Pancreas (tissue), 10 donors: ENCODE results near the gene MAS1L. TPM values are rescaled to one million over a fixed set of nuclear protein-coding genes. Genes with fewer than 3 reads are reported as not detected.
"Not testable (repeated sequence)": the region's sequence is repeated elsewhere in the genome, so short reads cannot be mapped to it uniquely, and the experiment has no call there.

Experiments used
- ATAC-seq, 4 donors: fragments of 200-7000 bp; cut with Tn5 transposase; one replicate each; pipeline versions ENCODE4 v1.8.0 to v1.9.1; 2020; ENCODE audit warnings: mild to moderate bottlenecking in 4 of 4, moderate library complexity in 4 of 4
- DNase-seq, 6 donors: peaks; one replicate each; pipeline ENCODE4 v3.0.0-alpha.2; 2020
- FAIRE-seq: peaks from 2 replicates; lab custom pipeline; 2012; peaks lifted over from hg19 to GRCh38; lab: Jason Lieb, UNC
- H3K27ac ChIP-seq, 4 donors: fragments of 200-600 bp; sonication (generic); 1 replicate in 3 of 4; 2 replicates in 1 of 4; pipeline versions ENCODE4 v1.5.0 to v1.8.0; 2020
- H3K27me3 ChIP-seq, 4 donors: fragments of 200-600 bp; one replicate each; pipeline ENCODE4 v1.8.0; 2021
- H3K36me3 ChIP-seq, 3 donors: fragments of 200-600 bp; sonication (generic) in 1 of 3; one replicate each; pipeline versions ENCODE4 v1.5.0 to v1.8.0; 2020 to 2021
- H3K4me1 ChIP-seq, 3 donors: fragments of 200-600 bp; one replicate each; pipeline ENCODE4 v1.8.0; 2021
- H3K4me3 ChIP-seq, 4 donors: fragments of 200-600 bp; sonication (generic) in 2 of 4; one replicate each; pipeline versions ENCODE4 v1.5.0 to v1.8.0; 2020 to 2021
- H3K9me3 ChIP-seq, 4 donors: fragments of 200-600 bp; one replicate each; pipeline ENCODE4 v1.8.0; 2021
- WGBS, 2 donors: extraction: QIAGEN DNeasy Blood & Tissue Kit; methylation state at CpG; one replicate each; pipeline ENCODE4 v1.1.7; 2013; 5-methylcytosine and 5-hydroxymethylcytosine counted together
- intact Hi-C, 3 donors: fragments of 100-400 bp; cut with DNase I; formaldehyde crosslinking; loops; one replicate each; pipeline versions ENCODE4 v1.11.1 to v1.14.2; 2022
- polyA plus RNA-seq, 2 donors: library from polyadenylated mRNA; stranded (reverse); fragments of 200-250 nt; gene quantifications; one replicate each; pipeline ENCODE4 v1.2.3, GENCODE V29; 2013
- total RNA-seq, 6 donors: library from RNA; stranded (reverse); fragmentation: NEBNext Ultra II Directional in 4 of 6; extraction: Animal tissue kit (Norgen Biotek cat#: 25700) in 4 of 6; gene quantifications; one replicate each; pipeline versions ENCODE4 v1.2.1 to v1.2.4, GENCODE V29; 2021 to 2023
- TF ChIP-seq, protein P1 (sequence below), 4 donors: fragments of 200-600 bp; sonication (generic) in 3 of 4; IDR thresholded peaks; one replicate each; pipeline versions ENCODE4 v1.5.0 to v1.8.0; 2021; ENCODE audit warnings: antibody characterized with exemption in 4 of 4
- donor health status: healthy with polysubstance abuse.
- donor health status: DM: no; HTN: no; CAD: no; lungs with moderate emphysema.
- donor health status: DM: no; HTN: no; CAD: no.
- donor health status: control.
- donor health status: control.
- donor health status: Bipolar disorder and iron deficiency.
- donor health status: DM: yes; HTN: yes; CAD: no.
- donor health status: DM: no; HTN: no; CAD: no.
- donor health status: DM: no; HTN: no; CAD: no.
- donor health status: DM: yes; HTN: yes; CAD: no.

The MAS1L gene
- total and polyA plus RNA-seq, 8 donors = not detected

DNA sequence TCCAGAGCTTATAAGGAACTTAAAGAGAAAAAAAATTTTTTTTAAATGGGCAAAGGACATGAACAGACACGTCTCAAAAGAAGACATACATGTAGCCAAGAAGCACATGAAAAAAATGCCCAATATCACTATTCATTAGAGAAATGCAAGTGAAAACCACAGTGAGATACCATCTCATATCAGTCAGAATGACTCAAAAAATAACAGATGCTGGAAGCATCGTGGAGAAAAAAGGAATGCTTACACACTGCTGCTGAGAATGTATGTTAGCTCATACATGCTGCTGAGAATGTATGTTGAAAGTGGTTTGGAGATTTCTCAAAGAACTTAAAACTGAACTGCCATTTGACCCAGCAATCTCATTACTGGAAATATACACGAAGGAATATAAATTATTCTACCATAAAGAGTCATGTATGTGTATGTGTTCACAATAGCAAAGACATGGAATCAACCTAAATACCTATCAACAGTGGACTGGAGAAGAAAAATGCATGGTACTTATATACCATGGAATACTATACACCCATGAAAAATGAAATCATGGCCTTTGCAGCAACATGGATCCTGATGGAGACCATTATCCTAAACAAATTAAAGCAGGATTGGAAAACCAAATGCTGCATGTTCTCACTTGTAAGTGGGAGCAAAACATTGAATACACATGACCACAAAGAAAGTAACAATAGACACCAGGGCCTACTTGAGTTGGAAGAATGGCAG lies 36.1 kb downstream of the MAS1L start:
- WGBS, 2 donors = 66 to 76% methylated on average over 3 of the region's 3 CpGs
- DNase-seq (no peak), ATAC-seq (no peak), FAIRE-seq (no peak)
- TF ChIP-seq, protein P1, sequence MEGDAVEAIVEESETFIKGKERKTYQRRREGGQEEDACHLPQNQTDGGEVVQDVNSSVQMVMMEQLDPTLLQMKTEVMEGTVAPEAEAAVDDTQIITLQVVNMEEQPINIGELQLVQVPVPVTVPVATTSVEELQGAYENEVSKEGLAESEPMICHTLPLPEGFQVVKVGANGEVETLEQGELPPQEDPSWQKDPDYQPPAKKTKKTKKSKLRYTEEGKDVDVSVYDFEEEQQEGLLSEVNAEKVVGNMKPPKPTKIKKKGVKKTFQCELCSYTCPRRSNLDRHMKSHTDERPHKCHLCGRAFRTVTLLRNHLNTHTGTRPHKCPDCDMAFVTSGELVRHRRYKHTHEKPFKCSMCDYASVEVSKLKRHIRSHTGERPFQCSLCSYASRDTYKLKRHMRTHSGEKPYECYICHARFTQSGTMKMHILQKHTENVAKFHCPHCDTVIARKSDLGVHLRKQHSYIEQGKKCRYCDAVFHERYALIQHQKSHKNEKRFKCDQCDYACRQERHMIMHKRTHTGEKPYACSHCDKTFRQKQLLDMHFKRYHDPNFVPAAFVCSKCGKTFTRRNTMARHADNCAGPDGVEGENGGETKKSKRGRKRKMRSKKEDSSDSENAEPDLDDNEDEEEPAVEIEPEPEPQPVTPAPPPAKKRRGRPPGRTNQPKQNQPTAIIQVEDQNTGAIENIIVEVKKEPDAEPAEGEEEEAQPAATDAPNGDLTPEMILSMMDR (IDR thresholded peaks at IDR 0.05) = no peak
- no peaks in the 10 kb centered on the region for H3K9me3 ChIP-seq
- H3K4me1 ChIP-seq = no peaks in the 10 kb centered on the region
- intact Hi-C loops = no loop called here
- H3K36me3 ChIP-seq = no peaks in the 10 kb centered on the region
- no peaks in the 10 kb centered on the region for H3K27me3 ChIP-seq
- no peak overlapping the region for H3K27ac ChIP-seq
- no peak overlapping the region for H3K4me3 ChIP-seq

DNA sequence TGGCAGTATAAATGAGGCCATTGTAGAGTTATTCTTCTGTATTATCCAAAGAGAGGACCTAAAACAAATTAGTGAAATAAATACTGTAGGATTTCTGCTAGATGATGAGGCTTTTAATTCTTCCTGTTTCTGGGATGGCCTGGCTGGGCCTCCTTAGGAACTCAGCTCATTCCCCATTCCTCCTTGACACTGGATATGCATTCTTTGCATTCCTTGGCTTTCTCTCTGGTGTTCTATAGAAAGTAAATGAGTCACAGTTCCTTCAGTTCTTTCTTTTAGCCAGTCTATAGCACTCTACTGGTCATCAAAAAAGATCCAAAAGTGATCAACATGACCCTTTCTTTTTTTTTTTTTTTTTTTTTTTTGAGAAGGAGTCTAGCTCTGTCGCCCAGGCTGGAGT lies 40.1 kb downstream of the MAS1L start:
- Histone ChIP-seq H3K36me3 (no peaks in the 10 kb centered on the region), H3K9me3 (no peaks in the 10 kb centered on the region), H3K4me1 (no peaks in the 10 kb centered on the region), H3K27ac (no peak overlapping the region), H3K4me3 (no peak overlapping the region), H3K27me3 (no peaks in the 10 kb centered on the region)
- ATAC-seq = no peak
- intact Hi-C loops = no loop called here
- WGBS, 2 donors = 88 to 90% methylated on average over 1 of the region's 1 CpG
- FAIRE-seq = no peak
- no peak for DNase-seq
- TF ChIP-seq, protein P1 (IDR thresholded peaks at IDR 0.05) = no peak

DNA sequence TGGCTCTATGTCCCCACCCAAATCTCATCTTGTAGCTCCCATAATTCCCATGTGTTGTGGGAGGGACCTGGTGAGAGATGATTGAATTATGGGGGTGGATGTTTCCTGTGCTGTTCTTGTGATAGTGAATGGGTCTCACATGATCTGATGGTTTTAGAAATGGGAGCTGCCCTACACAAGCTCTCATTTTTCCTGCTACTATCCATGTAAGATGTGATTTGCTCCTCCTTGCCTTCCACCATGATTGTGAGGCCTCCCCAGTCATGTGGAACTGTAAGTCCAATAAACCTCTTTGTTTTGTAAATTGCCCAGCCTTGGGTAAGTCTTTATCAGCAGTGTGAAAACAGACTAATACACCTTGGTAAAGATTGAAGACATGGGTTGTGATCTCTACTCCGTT lies 43.7 kb downstream of the MAS1L start:
- H3K4me1 ChIP-seq, H3K4me3 ChIP-seq, H3K27ac ChIP-seq, H3K9me3 ChIP-seq, H3K36me3 ChIP-seq, DNase-seq, FAIRE-seq, ATAC-seq, H3K27me3 ChIP-seq, intact Hi-C loops: not testable (repeated sequence)
- 73 to 82% methylated on average over 1 of the region's 1 CpG for WGBS, 2 donors

DNA sequence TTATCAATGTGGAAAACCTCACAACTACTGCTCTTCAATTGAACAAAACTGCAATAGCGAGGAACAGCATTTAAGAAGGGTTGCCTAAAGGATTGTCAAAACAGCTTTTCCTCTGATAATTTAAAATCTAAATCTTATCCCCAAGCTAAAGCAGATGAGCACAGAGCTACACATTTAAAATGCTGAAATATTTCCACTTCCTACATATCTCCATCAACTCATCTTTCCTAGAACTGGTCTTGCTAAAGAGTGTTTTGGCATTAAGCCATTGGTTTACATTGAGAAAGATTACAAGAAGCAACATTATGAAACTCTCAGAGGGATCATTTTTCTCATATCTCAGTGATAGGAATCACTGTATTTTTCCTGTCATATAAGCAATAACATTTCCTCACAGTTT lies 45.0 kb downstream of the MAS1L start:
- TF ChIP-seq, protein P1 (IDR thresholded peaks at IDR 0.05) = no peak
- no peak for DNase-seq
- H3K27ac ChIP-seq = no peak overlapping the region
- H3K9me3 ChIP-seq = no peaks in the 10 kb centered on the region
- FAIRE-seq = no peak
- H3K36me3 ChIP-seq = no peaks in the 10 kb centered on the region
- ATAC-seq = no peak
- no peaks in the 10 kb centered on the region for H3K4me1 ChIP-seq
- 81 to 93% methylated on average over 1 of the region's 1 CpG for WGBS, 2 donors
- intact Hi-C loops = no loop called here
- H3K4me3 ChIP-seq = no peak overlapping the region
- peaks cover 0 to 6% (median 0%) of the 10 kb centered on the region in 4 donors for H3K27me3 ChIP-seq

DNA sequence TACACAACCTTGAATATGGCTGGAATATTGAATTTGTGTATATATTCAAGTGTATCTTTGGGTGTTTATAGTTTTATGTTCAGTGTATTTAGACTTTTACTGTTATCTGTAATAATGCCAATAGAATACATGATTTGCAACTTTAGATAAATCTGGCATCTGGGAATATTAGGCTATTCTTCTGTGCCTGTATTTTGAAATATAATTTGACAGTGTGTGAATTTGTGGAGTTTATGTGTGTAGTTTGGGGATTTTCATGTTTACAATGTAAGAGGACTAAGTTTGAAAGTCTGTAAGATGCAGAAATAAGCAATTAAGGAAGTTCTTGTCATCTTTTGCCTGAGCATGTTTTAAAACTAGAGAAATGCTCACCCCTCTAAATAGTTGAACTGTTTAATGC lies 48.8 kb downstream of the MAS1L start, which contains the start of gene OR10C1:
Gene OR10C1 (plus strand): TSS at position 301 of the 400 bp plus-strand sequence. CDS start 710 bp downstream, outside the sequence.
- no peaks in the 10 kb centered on the region for H3K36me3 ChIP-seq
- DNase-seq (no peak), FAIRE-seq (no peak), ATAC-seq (no peak)
- H3K4me3 ChIP-seq = no peak within 1 kb of the TSS
- peaks cover 0 to 6% (median under 1%) of the 10 kb centered on the region in 4 donors for H3K27me3 ChIP-seq
- H3K9me3 ChIP-seq = no peaks in the 10 kb centered on the region
- H3K27ac ChIP-seq = no peak within 1 kb of the TSS
- intact Hi-C loops = no loop called here
- TF ChIP-seq, protein P1 (IDR thresholded peaks at IDR 0.05) = no peak
- H3K4me1 ChIP-seq = no peaks in the 10 kb centered on the region

DNA sequence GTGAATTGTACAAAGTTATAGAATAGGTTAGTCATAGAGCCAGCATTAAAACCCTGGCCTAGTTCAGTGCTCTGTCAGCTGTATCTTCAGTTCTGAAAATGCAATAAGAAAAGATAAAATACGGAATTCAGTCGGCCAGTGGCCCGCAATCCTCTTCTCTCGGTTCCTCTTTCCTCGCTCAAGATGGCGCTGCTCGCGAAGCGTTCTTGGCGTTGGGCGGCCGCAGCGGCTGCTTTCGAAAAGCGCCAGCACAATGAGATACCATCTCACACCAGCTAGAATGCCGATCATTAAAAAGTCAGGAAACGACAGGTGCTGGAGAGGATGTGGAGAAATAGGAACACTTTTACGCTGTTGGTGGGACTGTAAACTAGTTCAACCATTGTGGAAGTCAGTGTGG lies 51.0 kb downstream of the MAS1L start:
- H3K27ac ChIP-seq, H3K36me3 ChIP-seq, H3K4me3 ChIP-seq, FAIRE-seq, H3K9me3 ChIP-seq, ATAC-seq, intact Hi-C loops, H3K27me3 ChIP-seq, H3K4me1 ChIP-seq: not testable (repeated sequence)
- WGBS, 2 donors = 56 to 66% methylated on average over 18 of the region's 18 CpGs
- DNase-seq = peak in 1 of 6 donors; percentile 37
